Measurements from ENCODE around the gene IL1RAP. TPM values are rescaled to one million over a fixed set of nuclear protein-coding genes. Genes with fewer than 3 reads are reported as not detected.

The IL1RAP gene
- total and polyA plus RNA-seq, 2 donors (not counting 3 experiments of a cell fraction or from before 2014, with no cell fraction given) = 4.3 to 9.2 TPM

DNA sequence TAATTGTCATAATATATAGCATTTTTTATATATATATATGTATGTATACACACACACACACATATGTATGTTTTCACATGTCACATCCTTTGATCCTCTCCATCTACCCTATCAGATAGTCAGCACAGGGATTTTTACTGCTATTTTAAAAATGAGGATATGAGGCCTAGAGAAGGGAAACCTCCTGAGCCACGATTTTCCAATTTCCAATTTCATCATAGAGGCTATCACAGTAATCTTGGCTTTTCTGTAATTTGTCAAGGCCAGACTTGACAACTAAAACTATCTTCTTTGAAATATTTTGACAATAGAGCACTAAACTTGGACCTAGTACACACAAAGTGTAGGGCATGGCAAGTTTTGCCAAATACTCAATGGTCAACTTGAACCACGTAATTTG lies 42.5 kb downstream of the IL1RAP start:
- dilution Hi-C loops (cut with MboI; ENCODE audit: extremely low pct_ligation_motif_present, low sequenced_read_pairs) = no loop called here
- no peak for DNase-seq (ENCODE audit: low read depth, low spot score)
- no TSS peak for BruUV-seq (replicated peaks)
- Histone ChIP-seq H3K79me2 (ENCODE audit: control insufficient read depth, insufficient read depth, low read length) (no peaks in the 10 kb centered on the region), H4K20me1 (replicated peaks; ENCODE audit: control insufficient read depth, extremely low read depth, insufficient read depth, low read length) (no peaks in the 10 kb centered on the region), H3K27me3 (ENCODE audit: control insufficient read depth in 2 of 2, insufficient read depth in 2 of 2, low read length in 2 of 2) (no peaks in the 10 kb centered on the region), H3K27ac (ENCODE audit: insufficient read depth, low read depth, low read length) (no peak overlapping the region), H3K36me3 (ENCODE audit: control insufficient read depth in 2 of 2, extremely low read depth in 1 of 2, insufficient read depth in 2 of 2, low read length in 2 of 2) (no peaks in the 10 kb centered on the region), H3K9me1 (replicated peaks; ENCODE audit: control insufficient read depth, extremely low read depth, insufficient read depth, low read length) (no peaks in the 10 kb centered on the region), H3K9me3 (replicated peaks; ENCODE audit: control insufficient read depth, insufficient read depth, low read length) (no peaks in the 10 kb centered on the region), H2AFZ (ENCODE audit: low read depth, low read length) (no peak overlapping the region), H3K4me1 (ENCODE audit: control insufficient read depth, extremely low read depth, insufficient read depth, low read length) (no peaks in the 10 kb centered on the region), H3K9ac (replicated peaks; ENCODE audit: extremely low read depth, insufficient read depth, low read length) (no peak overlapping the region), H3K4me2 (ENCODE audit: insufficient read depth, low read length) (no peak overlapping the region), H3K4me3 (replicated peaks in 1 of 3; ENCODE audit: insufficient read depth in 1 of 3, low read depth in 1 of 3, low read length in 3 of 3) (no peak overlapping the region)
- ChIA-PET CTCF (interaction anchor here (1.2 kb wide), 1 partner anchor 15 kb away, joined by 3 read pairs; no protein-coding TSS in a partner anchor), POLR2A (no interaction called here)
- TF ChIP-seq EZH2 (IDR thresholded peaks at IDR 0.05; ENCODE audit: borderline replicate concordance, low read depth, low read length, severe bottlenecking) = no peak
- FAIRE-seq = no peak
- intact Hi-C loops (cut with micrococcal nuclease) = no loop called here

GRCh38 chr3:190557296-190557695 lies 43.4 kb downstream of the IL1RAP start:
- H3K9ac ChIP-seq (replicated peaks; ENCODE audit: extremely low read depth, insufficient read depth, low read length) = no peak overlapping the region
- no peaks in the 10 kb centered on the region for H3K27me3 ChIP-seq (ENCODE audit: control insufficient read depth in 2 of 2, insufficient read depth in 2 of 2, low read length in 2 of 2)
- H2AFZ ChIP-seq (ENCODE audit: low read depth, low read length) = no peak overlapping the region
- H3K4me3 ChIP-seq (replicated peaks in 1 of 3; ENCODE audit: insufficient read depth in 1 of 3, low read depth in 1 of 3, low read length in 3 of 3) = no peak overlapping the region
- no peak overlapping the region for H3K4me2 ChIP-seq (ENCODE audit: insufficient read depth, low read length)
- H3K9me3 ChIP-seq (replicated peaks; ENCODE audit: control insufficient read depth, insufficient read depth, low read length) = no peaks in the 10 kb centered on the region
- POLR2A ChIA-PET = no interaction called here
- H3K79me2 ChIP-seq (ENCODE audit: control insufficient read depth, insufficient read depth, low read length) = no peaks in the 10 kb centered on the region
- intact Hi-C loops (cut with micrococcal nuclease) = no loop called here
- TF ChIP-seq MAX (IDR thresholded peaks at IDR 0.05; ENCODE audit: insufficient read depth, insufficient read length) (no peak), POLR2AphosphoS5 (IDR thresholded peaks at IDR 0.05; ENCODE audit: insufficient read depth, low read depth, low read length) (no peak), MYC (IDR thresholded peaks at IDR 0.05; ENCODE audit: low read depth, low read length) (no peak), JUN (IDR thresholded peaks at IDR 0.05; ENCODE audit: borderline replicate concordance, insufficient read depth, insufficient read length, low read depth) (no peak), POLR2A (IDR thresholded peaks at IDR 0.05; ENCODE audit: low read depth, low read length) (no peak), EZH2 (IDR thresholded peaks at IDR 0.05; ENCODE audit: borderline replicate concordance, low read depth, low read length, severe bottlenecking) (no peak), GATA2 (IDR thresholded peaks at IDR 0.05; ENCODE audit: insufficient read depth, insufficient read length, low read depth, low read length) (no peak), FOS (IDR thresholded peaks at IDR 0.05; ENCODE audit: borderline replicate concordance, insufficient read depth, low read length) (no peak)
- CTCF ChIA-PET = interaction anchor here (1.2 to 1.4 kb wide), 2 partner anchors 9 to 16 kb away, joined by 3 read pairs; no protein-coding TSS in a partner anchor
- no peaks in the 10 kb centered on the region for H3K9me1 ChIP-seq (replicated peaks; ENCODE audit: control insufficient read depth, extremely low read depth, insufficient read depth, low read length)
- dilution Hi-C loops (cut with MboI; ENCODE audit: extremely low pct_ligation_motif_present, low sequenced_read_pairs) = no loop called here
- DNase-seq (ENCODE audit: low read depth, low spot score) (no peak), FAIRE-seq (no peak)
- H4K20me1 ChIP-seq (replicated peaks; ENCODE audit: control insufficient read depth, extremely low read depth, insufficient read depth, low read length) = no peaks in the 10 kb centered on the region
- no TSS peak for BruUV-seq (replicated peaks)
- no peak overlapping the region for H3K27ac ChIP-seq (ENCODE audit: insufficient read depth, low read depth, low read length)
- no peaks in the 10 kb centered on the region for H3K4me1 ChIP-seq (ENCODE audit: control insufficient read depth, extremely low read depth, insufficient read depth, low read length)
- H3K36me3 ChIP-seq (ENCODE audit: control insufficient read depth in 2 of 2, extremely low read depth in 1 of 2, insufficient read depth in 2 of 2, low read length in 2 of 2) = no peaks in the 10 kb centered on the region

All from endothelial cell of umbilical vein (primary cell).